Skeletal muscle satellite cell (primary cell): ENCODE results near the gene LAPTM5.
"Not testable (repeated sequence)": the region's sequence is repeated elsewhere in the genome, so short reads cannot be mapped to it uniquely, and the experiment has no call there.

Experiments
- H3K27me3 ChIP-seq: 2 replicates; pipeline ENCODE4 v1.7.0; 2013; ENCODE audit warnings: low read length; ENCODE audit not compliant: control insufficient read depth, insufficient read depth
- H3K36me3 ChIP-seq: 2 replicates; pipeline ENCODE4 v1.7.0; 2013; ENCODE audit warnings: mild to moderate bottlenecking, control low read depth, low read length; ENCODE audit not compliant: insufficient read depth
- H3K4me1 ChIP-seq: 2 replicates; pipeline ENCODE4 v1.7.0; 2013; ENCODE audit warnings: low read length; ENCODE audit not compliant: control insufficient read depth, insufficient read depth
- H3K4me2 ChIP-seq: 2 replicates; pipeline ENCODE4 v1.7.0; 2013; ENCODE audit warnings: mild to moderate bottlenecking, low read length
- H3K4me3 ChIP-seq: 2 replicates; pipeline ENCODE4 v1.7.0; 2013; ENCODE audit warnings: low read length
- H3K9ac ChIP-seq: 2 replicates; pipeline ENCODE4 v1.7.0; 2013; ENCODE audit warnings: mild to moderate bottlenecking, low read depth, low read length, moderate library complexity
- H3K9me3 ChIP-seq: replicated peaks from 2 replicates; pipeline ENCODE4 v1.7.0; 2013; ENCODE audit warnings: mild to moderate bottlenecking, control low read depth, low read length

LAPTM5 gene

DNA sequence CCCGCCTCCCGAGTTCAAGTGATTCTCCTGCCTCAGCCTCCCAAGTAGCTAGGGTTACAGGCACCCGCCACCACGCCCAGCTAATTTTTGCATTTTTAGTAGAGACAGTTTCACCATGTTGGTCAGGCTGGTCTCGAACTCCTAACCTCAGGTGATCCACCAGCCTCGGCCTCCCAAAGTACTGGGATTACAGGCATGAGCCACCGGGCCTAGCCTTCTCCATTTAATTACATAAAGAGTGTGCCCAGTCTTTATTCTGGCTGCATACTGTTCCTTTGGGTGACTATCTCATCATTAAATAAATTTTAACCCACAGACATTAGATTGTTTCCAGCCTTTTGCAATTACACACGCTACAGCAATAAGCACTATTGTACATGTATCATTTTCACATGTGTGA is 9.4 kb upstream of the LAPTM5 start:
- not testable (repeated sequence) for H3K9ac ChIP-seq, H3K36me3 ChIP-seq, H3K27me3 ChIP-seq, H3K4me2 ChIP-seq, H3K9me3 ChIP-seq, H3K4me3 ChIP-seq
- peaks cover 16% of the 10 kb centered on the region for H3K4me1 ChIP-seq

- Histone ChIP-seq H3K4me2 (no peak overlapping the region), H3K4me1 (peaks cover 22% of the 10 kb centered on the region), H3K36me3 (no peaks in the 10 kb centered on the region), H3K4me3 (no peak overlapping the region), H3K27me3 (peaks cover 5% of the 10 kb centered on the region), H3K9ac (no peak overlapping the region), H3K9me3 (no peaks in the 10 kb centered on the region)
Measured at GRCh38 chr1:30765556-30766434, 8.2 kb upstream of the LAPTM5 start.

- no peaks in the 10 kb centered on the region for H3K36me3 ChIP-seq
- H3K4me1 ChIP-seq = peaks cover 24% of the 10 kb centered on the region
- peaks cover 5% of the 10 kb centered on the region for H3K27me3 ChIP-seq
- no peak overlapping the region for H3K4me3 ChIP-seq
- no peak overlapping the region for H3K9ac ChIP-seq
- H3K9me3 ChIP-seq = no peaks in the 10 kb centered on the region
- H3K4me2 ChIP-seq = no peak overlapping the region
Measured at GRCh38 chr1:30764939-30765555, 7.5 kb upstream of the LAPTM5 start.

- Histone ChIP-seq H3K36me3 (no peaks in the 10 kb centered on the region), H3K27me3 (peaks cover 1% of the 10 kb centered on the region), H3K4me2 (no peak overlapping the region), H3K4me3 (no peak overlapping the region), H3K9me3 (no peaks in the 10 kb centered on the region), H3K9ac (no peak overlapping the region), H3K4me1 (peaks cover 27% of the 10 kb centered on the region)
Measured at GRCh38 chr1:30764396-30764795, 6.8 kb upstream of the LAPTM5 start.

DNA sequence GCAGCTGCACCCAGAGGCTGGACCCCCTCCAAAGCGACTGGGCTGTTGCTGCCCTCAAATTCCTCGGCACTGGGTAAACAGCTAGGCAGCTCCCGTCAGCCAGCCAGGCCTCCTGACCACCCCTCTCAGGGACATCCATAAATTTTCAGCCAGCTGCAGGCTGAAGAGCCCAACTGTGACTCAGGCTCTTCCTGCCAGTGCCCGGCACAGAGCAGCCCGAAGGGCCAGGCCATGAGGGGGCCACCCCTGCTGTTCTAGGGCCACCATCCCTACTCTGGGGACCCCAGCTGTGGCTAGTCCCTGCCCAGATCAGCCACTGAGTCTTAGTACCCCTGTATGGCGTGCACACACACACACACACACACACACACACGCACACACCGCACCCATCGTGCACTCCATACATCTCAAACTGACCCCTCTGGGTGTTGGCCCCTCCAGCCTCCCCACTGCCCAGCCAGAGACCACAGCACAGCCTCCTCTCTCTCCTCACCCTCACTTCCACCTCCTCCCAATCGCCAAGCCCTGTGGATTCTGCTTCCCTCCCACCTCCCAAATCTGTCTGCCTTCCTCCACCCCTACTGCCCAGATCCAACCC is 6.2 kb upstream of the LAPTM5 start:
- peak overlapping the region; percentile 51 for H3K9ac ChIP-seq

GRCh38 chr1:30762930-30763650 is 5.5 kb upstream of the LAPTM5 start:
- Histone ChIP-seq H3K36me3 (no peaks in the 10 kb centered on the region), H3K9me3 (no peaks in the 10 kb centered on the region), H3K4me3 (no peak overlapping the region), H3K4me1 (peaks cover 27% of the 10 kb centered on the region), H3K27me3 (no peaks in the 10 kb centered on the region), H3K9ac (no peak overlapping the region), H3K4me2 (no peak overlapping the region)

More for the DNA sequence above, 6.2 kb upstream of the LAPTM5 start:
- Histone ChIP-seq H3K4me1 (peaks cover 27% of the 10 kb centered on the region), H3K36me3 (no peaks in the 10 kb centered on the region), H3K9me3 (no peaks in the 10 kb centered on the region), H3K27me3 (no peaks in the 10 kb centered on the region), H3K4me2 (no peak overlapping the region), H3K4me3 (no peak overlapping the region)

DNA sequence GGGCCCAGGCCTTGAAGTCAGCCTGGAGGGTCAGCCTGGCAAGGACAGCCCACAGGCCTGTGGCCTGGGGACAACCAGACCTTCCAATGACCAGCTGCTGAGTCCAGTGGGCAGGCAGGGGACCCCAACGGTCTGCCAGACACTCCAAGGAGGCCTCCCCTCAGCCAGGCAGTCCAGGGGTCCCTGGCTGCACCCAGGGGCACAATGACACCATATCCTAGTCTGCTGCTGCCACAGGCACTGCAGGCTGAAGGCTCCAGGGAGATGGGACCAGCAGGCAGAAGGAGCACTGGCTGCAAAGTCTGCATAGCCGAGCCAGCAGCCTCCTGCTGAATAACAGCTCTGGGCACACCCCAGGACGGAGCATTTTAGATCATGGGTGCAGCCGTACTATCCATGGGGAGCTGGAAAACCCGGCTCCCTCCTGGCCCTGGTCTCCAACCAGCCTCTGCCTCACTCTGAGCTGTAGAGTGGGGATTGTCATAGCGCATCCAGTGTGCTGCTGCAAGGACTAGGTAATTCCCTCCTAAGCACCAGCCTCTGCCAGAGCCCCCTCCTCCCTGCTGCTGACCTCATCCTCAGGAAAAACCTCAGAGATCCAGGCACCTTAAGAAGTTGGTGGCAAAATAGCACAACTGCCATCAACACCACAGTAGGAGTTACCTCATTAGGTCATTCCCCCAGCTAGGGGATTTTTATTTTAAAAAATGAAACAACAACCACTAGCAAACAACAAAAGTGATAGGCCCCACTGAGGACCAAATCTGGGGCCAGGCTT is 4.8 kb upstream of the LAPTM5 start:
- H3K4me3 ChIP-seq = no peak overlapping the region
- no peaks in the 10 kb centered on the region for H3K27me3 ChIP-seq
- H3K4me1 ChIP-seq = peaks cover 33% of the 10 kb centered on the region
- H3K36me3 ChIP-seq = no peaks in the 10 kb centered on the region
- no peak overlapping the region for H3K9ac ChIP-seq
- H3K9me3 ChIP-seq = no peaks in the 10 kb centered on the region
- H3K4me2 ChIP-seq = no peak overlapping the region

GRCh38 chr1:30761381-30762151 is 4.0 kb upstream of the LAPTM5 start:
- no peak overlapping the region for H3K9ac ChIP-seq
- H3K9me3 ChIP-seq = no peaks in the 10 kb centered on the region
- H3K4me3 ChIP-seq = no peak overlapping the region
- no peaks in the 10 kb centered on the region for H3K27me3 ChIP-seq
- no peaks in the 10 kb centered on the region for H3K36me3 ChIP-seq
- peaks cover 41% of the 10 kb centered on the region for H3K4me1 ChIP-seq
- no peak overlapping the region for H3K4me2 ChIP-seq

DNA sequence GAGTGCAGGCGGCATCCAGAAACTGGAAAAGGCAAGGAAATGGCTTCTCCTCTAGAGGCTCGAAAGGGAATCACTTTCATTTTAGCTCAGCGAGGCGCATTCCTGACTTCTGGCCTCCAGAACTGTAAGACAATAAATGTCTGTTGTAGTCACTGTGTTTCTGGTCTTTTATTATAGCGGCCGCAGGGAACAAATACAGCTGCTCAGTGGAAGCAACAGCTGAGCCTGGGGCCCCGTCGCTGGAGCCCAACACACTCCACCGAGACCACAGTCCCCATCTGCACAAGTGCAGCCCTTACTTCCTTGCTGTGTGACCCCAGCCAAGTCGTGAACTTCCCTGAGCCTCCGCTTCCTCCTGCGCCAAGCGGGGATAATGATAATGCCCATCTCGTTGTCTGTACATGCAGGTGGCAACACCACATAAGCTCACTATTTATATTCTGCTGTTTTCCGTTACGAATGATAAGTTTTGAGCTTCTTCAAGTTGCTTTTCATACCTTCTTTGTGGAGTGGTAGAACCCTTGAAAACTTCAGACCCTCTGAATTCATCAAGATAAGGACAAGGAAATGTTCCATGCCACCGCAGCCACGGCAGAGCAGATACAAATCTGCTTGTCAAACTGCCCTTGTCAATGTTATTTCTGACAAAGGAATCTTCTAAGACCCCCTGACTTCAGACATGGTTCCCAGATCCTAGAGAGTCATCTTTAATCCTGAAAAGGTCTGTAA is 3.2 kb upstream of the LAPTM5 start:
- H3K4me2 ChIP-seq = peak overlapping the region; percentile 19
- H3K27me3 ChIP-seq = no peaks in the 10 kb centered on the region
- H3K4me1 ChIP-seq = peaks cover 49% of the 10 kb centered on the region
- H3K9ac ChIP-seq = no peak overlapping the region
- no peak overlapping the region for H3K4me3 ChIP-seq
- no peaks in the 10 kb centered on the region for H3K36me3 ChIP-seq
- no peaks in the 10 kb centered on the region for H3K9me3 ChIP-seq

DNA sequence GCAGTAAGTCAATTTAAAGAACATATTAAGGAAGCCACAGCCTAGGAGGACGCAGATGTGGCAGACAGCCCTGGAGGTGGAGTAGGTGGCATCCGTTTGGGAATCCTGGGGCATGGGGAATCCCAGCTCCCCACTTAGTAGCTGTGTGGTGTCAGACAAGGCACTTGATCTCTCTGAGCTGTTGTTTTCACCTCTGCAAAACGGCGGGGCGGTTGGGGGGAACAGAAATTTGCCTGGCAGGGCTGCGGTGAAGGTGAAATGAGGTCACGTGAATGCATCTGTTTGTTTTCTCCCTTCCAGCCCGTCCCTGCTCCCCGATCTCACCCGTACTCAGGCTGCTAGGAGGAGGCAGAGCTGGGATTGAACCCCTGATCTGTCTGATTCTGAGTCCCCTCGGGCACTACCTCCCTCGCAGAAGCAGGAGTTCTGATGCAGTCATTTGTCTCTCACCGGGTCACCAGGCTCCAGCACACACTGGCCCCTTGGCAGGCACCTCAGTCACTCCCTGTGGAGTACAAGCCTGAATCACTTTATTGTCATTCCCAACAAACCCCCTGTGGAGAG is 2.2 kb upstream of the LAPTM5 start:
- Histone ChIP-seq H3K9ac (no peak overlapping the region), H3K27me3 (no peaks in the 10 kb centered on the region), H3K4me3 (no peak overlapping the region), H3K9me3 (no peaks in the 10 kb centered on the region), H3K4me1 (peaks cover 54% of the 10 kb centered on the region), H3K4me2 (no peak overlapping the region), H3K36me3 (no peaks in the 10 kb centered on the region)
